AG09309 (cell line): ENCODE data around the gene SEMA4B.

Source experiments
- DNase-seq: peaks from one replicate; pipeline ENCODE4 v3.0.0-alpha.2; 2010; ENCODE audit warnings: low read depth
- H3K4me3 ChIP-seq: 2 replicates; pipeline ENCODE4 v1.5.1; 2011; ENCODE audit warnings: mild to moderate bottlenecking, low read depth, low read length, moderate library complexity; ENCODE audit not compliant: control insufficient read depth
- CTCF ChIP-seq: IDR thresholded peaks from 2 replicates; pipeline ENCODE4 v1.5.1; 2011; ENCODE audit warnings: mild to moderate bottlenecking, low read depth, low read length, inconsistent platforms; ENCODE audit not compliant: insufficient read depth, control insufficient read depth; ENCODE audit errors: missing control alignments

Gene SEMA4B

GRCh38 chr15:90201130-90201943 lies at the start of gene SEMA4B:
TSS of gene SEMA4B (plus strand) at chr15:90201330. CDS start at chr15:90201579, 249 bp downstream.
- TF ChIP-seq CTCF = no peak
- no peak for DNase-seq
- peak within 1 kb of the TSS; percentile 77 for H3K4me3 ChIP-seq

GRCh38 chr15:90151989-90152645 lies 49.0 kb upstream of the SEMA4B start:
- no peak for TF ChIP-seq CTCF
- no peak for DNase-seq

GRCh38 chr15:90153658-90154057 lies 47.5 kb upstream of the SEMA4B start:
- H3K4me3 ChIP-seq = no peak overlapping the region
- no peak for TF ChIP-seq CTCF
- no peak for DNase-seq

More at GRCh38 chr15:90151989-90152645, 49.0 kb upstream of the SEMA4B start:
- no peak overlapping the region for H3K4me3 ChIP-seq

- no peak for TF ChIP-seq CTCF
- DNase-seq = no peak
- no peak overlapping the region for H3K4me3 ChIP-seq
These were observed 46.9 kb upstream of the SEMA4B start for GRCh38 chr15:90154246-90154645.

GRCh38 chr15:90154861-90155626 lies 46.1 kb upstream of the SEMA4B start:
- TF ChIP-seq CTCF = no peak
- peak; percentile 62 for DNase-seq
- no peak overlapping the region for H3K4me3 ChIP-seq

GRCh38 chr15:90159213-90159612 lies 41.9 kb upstream of the SEMA4B start:
- TF ChIP-seq CTCF = no peak
- DNase-seq = no peak

More at GRCh38 chr15:90159213-90159612, 41.9 kb upstream of the SEMA4B start:
- no peak overlapping the region for H3K4me3 ChIP-seq
